GM12873 (cell line): ENCODE results near the gene FNDC4.

Source experiments
- TF ChIP-seq, protein P1 (sequence below): IDR thresholded peaks from 2 replicates; pipeline ENCODE4 v1.5.1; 2012; ENCODE audit warnings: low read depth, mild to moderate bottlenecking, moderate library complexity, low read length, control low read depth; ENCODE audit not compliant: insufficient read depth; ENCODE audit errors: missing control alignments

Gene FNDC4

GRCh38 chr2:27498975-27499374 is 4.0 kb upstream of the FNDC4 start:
- TF ChIP-seq, protein P1, sequence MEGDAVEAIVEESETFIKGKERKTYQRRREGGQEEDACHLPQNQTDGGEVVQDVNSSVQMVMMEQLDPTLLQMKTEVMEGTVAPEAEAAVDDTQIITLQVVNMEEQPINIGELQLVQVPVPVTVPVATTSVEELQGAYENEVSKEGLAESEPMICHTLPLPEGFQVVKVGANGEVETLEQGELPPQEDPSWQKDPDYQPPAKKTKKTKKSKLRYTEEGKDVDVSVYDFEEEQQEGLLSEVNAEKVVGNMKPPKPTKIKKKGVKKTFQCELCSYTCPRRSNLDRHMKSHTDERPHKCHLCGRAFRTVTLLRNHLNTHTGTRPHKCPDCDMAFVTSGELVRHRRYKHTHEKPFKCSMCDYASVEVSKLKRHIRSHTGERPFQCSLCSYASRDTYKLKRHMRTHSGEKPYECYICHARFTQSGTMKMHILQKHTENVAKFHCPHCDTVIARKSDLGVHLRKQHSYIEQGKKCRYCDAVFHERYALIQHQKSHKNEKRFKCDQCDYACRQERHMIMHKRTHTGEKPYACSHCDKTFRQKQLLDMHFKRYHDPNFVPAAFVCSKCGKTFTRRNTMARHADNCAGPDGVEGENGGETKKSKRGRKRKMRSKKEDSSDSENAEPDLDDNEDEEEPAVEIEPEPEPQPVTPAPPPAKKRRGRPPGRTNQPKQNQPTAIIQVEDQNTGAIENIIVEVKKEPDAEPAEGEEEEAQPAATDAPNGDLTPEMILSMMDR, result no peak

- TF ChIP-seq, protein P1, result no peak
Measured at GRCh38 chr2:27497288-27497627, 2.3 kb upstream of the FNDC4 start.

- TF ChIP-seq, protein P1, result no peak
Measured at GRCh38 chr2:27496357-27497287, 1.6 kb upstream of the FNDC4 start, which contains the start of gene GCKR. GCKR (plus strand) TSS chr2:27496839; CDS start chr2:27496905, 66 bp downstream.

DNA sequence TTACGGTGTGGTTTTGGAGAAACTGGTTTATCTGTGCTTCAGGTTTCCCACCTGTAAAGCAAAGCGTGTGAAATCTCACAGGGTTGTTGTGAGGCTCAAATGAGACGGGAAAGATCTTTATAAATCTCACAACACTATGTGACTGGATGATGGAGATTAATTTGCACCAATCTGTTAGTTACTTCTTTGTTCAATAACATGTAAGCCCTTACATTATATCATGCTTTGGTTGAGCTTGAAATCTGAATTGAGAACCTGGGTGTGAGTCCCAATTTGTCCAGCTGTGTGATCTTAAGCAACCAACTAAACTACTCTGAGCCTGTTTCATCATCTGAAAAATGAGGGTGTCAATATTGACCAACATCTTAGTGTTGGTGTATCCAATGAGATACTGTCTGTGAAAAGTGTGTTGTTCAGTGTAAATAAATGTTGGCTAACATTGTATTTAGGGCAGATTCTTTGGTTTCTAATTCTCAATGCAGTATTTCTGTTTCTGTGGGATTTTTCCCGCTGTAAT is 898 bp upstream of the FNDC4 start:
- TF ChIP-seq, protein P1, result no peak

DNA sequence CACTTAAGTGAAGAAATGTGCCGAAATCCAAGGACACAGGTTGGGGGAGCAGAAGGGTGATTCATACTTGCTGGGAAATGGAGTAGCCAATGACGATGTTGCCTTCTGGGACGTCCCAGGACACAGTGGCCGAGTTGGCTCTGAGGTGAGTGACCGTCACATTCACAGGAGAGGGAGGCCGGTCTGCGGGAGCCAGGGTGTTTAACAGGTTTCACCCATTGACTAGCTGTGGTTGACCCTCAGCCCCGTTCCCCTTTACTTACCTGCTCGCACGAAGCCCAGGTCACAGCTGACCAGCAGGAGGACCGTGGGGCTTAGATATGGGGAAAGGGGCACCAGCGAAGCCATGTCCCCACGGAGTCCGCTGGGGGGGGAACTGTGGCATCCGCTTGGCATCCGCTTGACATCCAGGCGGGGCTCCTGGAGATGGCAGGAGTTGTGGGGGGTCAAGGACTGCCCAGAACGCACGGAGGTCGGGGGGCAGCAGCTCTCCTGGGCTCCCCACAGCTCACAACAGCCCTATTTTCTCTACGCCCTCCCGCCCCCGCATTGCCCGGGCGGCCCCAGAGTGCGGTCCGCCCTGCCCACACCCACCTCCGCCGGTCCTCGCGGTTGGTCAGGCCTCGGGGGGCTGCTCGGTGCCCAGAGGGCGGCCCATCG is 586 bp downstream of the FNDC4 start:
- TF ChIP-seq, protein P1, result no peak

- TF ChIP-seq, protein P1, result no peak
Measured at GRCh38 chr2:27493948-27494283, 1.1 kb downstream of the FNDC4 start.

DNA sequence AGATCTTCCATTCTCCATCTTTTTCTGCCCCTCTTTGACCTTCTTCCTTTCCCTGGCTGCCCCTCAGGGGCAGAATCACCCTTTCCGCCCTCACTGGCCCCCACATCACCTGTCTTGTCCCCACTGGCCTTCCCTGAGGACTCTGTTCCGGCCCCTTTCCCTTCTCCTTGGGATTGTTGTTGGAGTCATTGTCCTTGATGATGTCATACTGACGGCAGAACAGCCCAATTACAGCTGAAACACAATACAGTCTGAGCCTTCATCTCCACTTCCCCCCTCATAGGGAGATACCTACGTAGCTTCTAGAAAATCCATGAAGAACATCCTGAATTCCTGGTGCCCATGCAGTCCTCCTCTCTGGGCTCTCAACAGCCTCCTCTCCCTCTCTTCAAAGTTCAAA is 2.4 kb downstream of the FNDC4 start:
- TF ChIP-seq, protein P1, result no peak
